ENCODE measurements around the gene CCNA1. TPM values are rescaled to one million over a fixed set of nuclear protein-coding genes. Genes with fewer than 3 reads are reported as not detected.

Gene CCNA1
- total and polyA plus RNA-seq, 7 donors, result 0.79 to 5.8 (median 1.2) TPM; not detected in 3

DNA sequence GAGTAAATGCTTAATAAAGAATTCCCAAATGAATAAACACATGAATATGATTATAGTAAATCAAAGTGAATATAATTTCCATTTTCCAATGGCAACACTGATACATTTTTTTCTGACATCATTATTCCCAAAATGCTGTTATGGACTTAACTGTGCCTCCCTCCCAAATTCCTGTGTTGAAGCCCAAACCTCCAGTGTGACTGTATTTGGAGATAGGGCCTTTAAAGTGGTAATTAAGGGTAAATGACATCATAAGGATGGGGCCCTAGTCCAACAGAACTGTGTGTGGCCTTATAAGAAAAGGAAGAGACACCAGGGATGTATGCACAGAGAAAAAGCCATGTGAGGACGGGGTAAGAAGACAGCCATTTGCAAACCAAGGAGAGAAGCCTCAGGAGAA lies 19.1 kb upstream of the CCNA1 start:
- Histone ChIP-seq H3K4me3 (no peak overlapping the region), H3K27me3 (ENCODE audit: insufficient read depth in 3 of 3, low read length in 2 of 3) (peaks cover 0 to 12% (median 0%) of the 10 kb centered on the region in 3 donors), H3K9me3 (peaks cover 8% of the 10 kb centered on the region), H3K27ac (no peak overlapping the region), H3K4me1 (no peaks in the 10 kb centered on the region), H3K36me3 (ENCODE audit: insufficient read depth in 1 of 2, low read depth in 1 of 2) (no peaks in the 10 kb centered on the region)
- DNase-seq (no peak), ATAC-seq (no peak)
- TF ChIP-seq, protein P1, sequence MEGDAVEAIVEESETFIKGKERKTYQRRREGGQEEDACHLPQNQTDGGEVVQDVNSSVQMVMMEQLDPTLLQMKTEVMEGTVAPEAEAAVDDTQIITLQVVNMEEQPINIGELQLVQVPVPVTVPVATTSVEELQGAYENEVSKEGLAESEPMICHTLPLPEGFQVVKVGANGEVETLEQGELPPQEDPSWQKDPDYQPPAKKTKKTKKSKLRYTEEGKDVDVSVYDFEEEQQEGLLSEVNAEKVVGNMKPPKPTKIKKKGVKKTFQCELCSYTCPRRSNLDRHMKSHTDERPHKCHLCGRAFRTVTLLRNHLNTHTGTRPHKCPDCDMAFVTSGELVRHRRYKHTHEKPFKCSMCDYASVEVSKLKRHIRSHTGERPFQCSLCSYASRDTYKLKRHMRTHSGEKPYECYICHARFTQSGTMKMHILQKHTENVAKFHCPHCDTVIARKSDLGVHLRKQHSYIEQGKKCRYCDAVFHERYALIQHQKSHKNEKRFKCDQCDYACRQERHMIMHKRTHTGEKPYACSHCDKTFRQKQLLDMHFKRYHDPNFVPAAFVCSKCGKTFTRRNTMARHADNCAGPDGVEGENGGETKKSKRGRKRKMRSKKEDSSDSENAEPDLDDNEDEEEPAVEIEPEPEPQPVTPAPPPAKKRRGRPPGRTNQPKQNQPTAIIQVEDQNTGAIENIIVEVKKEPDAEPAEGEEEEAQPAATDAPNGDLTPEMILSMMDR (IDR thresholded peaks at IDR 0.05), result no peak
- intact Hi-C loops (cut with DNase I), result no loop called here
- 85 to 90% (median 86%) methylated on average over 1 of the region's 1 CpG for WGBS, 3 donors

DNA sequence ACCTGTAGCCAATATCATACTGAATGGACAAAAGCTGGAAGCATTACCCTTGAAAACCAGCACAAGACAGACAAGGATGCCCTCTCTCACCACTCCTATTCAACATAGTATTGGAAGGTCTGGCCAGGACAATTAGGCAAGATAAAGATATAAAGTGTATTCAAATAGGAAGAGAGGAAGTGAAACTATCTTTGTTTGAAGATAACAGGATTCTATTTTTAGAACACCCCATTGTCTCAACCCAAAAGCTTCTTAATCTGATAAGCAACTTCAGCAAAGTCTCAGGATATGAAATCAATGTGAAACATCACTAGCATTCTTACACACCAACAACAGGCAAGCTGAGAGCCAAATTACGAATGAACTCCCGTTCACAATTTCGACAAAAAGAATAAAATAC lies 17.8 kb upstream of the CCNA1 start:
- WGBS, 3 donors, result 84 to 88% (median 87%) methylated on average over 3 of the region's 3 CpGs
- Histone ChIP-seq H3K27me3 (ENCODE audit: insufficient read depth in 3 of 3, low read length in 2 of 3) (peaks cover 0 to 12% (median 0%) of the 10 kb centered on the region in 3 donors), H3K4me1 (no peaks in the 10 kb centered on the region), H3K9me3 (peaks cover 8% of the 10 kb centered on the region), H3K36me3 (ENCODE audit: insufficient read depth in 1 of 2, low read depth in 1 of 2) (no peaks in the 10 kb centered on the region), H3K27ac (no peak overlapping the region), H3K4me3 (no peak overlapping the region)
- TF ChIP-seq, protein P1 (IDR thresholded peaks at IDR 0.05), result no peak
- intact Hi-C loops (cut with DNase I), result no loop called here
- ATAC-seq (no peak), DNase-seq (no peak)

DNA sequence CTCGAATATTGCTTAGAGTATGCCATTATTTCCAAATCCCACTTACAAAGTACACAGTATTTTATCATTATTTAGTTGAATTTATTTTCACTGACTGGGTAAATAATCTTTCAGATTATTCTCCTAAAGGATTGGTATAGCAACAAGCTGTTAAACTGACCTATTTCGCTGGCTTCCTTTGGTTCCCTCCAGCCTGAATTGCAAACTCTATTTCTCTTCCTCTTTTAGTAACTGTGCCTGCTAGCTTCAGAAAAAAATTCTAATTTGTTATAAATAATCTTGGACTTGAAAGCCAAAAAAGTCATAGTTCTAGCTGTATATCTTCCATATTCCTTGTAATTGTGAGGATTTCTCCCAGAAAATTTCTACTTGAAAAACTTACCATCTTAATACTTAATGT lies 15.0 kb upstream of the CCNA1 start:
- Histone ChIP-seq H3K36me3 (ENCODE audit: insufficient read depth in 1 of 2, low read depth in 1 of 2) (no peaks in the 10 kb centered on the region), H3K27ac (no peak overlapping the region), H3K4me3 (no peak overlapping the region), H3K4me1 (no peaks in the 10 kb centered on the region), H3K27me3 (ENCODE audit: insufficient read depth in 3 of 3, low read length in 2 of 3) (peaks cover 0 to 12% (median 0%) of the 10 kb centered on the region in 3 donors), H3K9me3 (peaks cover 8% of the 10 kb centered on the region)
- WGBS, 3 donors, result 70 to 81% (median 77%) methylated on average over 2 of the region's 2 CpGs
- intact Hi-C loops (cut with DNase I), result no loop called here
- TF ChIP-seq, protein P1 (IDR thresholded peaks at IDR 0.05), result no peak
- no peak for DNase-seq
- no peak for ATAC-seq

DNA sequence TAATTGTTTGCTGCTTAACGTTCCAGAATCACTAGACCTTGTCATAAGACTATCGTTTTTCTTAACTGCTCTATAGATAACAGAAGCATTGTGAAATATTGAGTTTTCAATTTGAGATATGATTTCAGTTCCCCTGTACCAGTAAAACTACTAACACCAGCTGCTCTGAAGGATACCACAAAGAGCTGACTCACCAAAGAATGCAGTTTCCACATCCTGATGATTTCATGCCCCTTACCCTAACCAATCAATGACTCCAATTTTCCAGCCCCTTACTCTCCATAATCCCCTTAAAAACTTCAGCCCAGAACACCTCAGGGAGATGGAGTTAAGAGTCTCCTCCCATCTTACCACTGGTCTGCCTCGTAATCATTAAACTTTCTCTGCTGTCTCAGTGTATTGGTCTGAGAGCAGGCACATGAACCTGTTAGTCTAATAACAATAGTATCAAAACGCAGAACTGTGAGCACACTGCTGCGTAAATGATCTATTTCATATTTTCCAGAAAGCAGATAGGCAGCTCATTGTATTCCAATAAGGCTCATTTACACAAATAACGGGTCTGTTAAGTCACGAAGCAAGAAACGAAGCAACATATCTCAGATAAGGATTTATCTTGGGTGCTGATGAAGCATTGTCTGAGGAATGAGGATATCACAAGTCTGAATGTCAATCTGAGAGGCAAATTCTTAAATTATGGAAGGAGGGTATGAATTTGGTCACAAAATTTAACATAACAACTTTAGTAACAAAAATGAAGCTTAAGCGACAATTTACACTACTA lies 14.1 kb upstream of the CCNA1 start:
- no peaks in the 10 kb centered on the region for H3K36me3 ChIP-seq (ENCODE audit: insufficient read depth in 1 of 2, low read depth in 1 of 2)
- ATAC-seq, result no peak
- H3K9me3 ChIP-seq, result peaks cover 8% of the 10 kb centered on the region
- H3K4me3 ChIP-seq, result no peak overlapping the region
- H3K27ac ChIP-seq, result no peak overlapping the region
- TF ChIP-seq, protein P1 (IDR thresholded peaks at IDR 0.05), result no peak
- no peak for DNase-seq
- peaks cover 0 to 12% (median 0%) of the 10 kb centered on the region in 3 donors for H3K27me3 ChIP-seq (ENCODE audit: insufficient read depth in 3 of 3, low read length in 2 of 3)
- H3K4me1 ChIP-seq, result no peaks in the 10 kb centered on the region
- intact Hi-C loops (cut with DNase I), result no loop called here
- WGBS, 3 donors, result 30 to 35% (median 32%) methylated on average over 9 of the region's 9 CpGs
